H1 (cell line): ENCODE data around the gene A3GALT2. TPM values are rescaled to one million over a fixed set of nuclear protein-coding genes. Genes with fewer than 3 reads are reported as not detected.

Source experiments
- CTCF ChIA-PET: fragments of 300-600 bp; sonication (Branson Sonifier 250); formaldehyde crosslinking; loops from one replicate; lab custom pipeline; 2021; ENCODE audit not compliant: partially characterized antibody; lab: Charles Lee
- POLR2A ChIA-PET: fragments of 300-600 bp; sonication (Branson Sonifier 250); formaldehyde crosslinking; loops from one replicate; lab custom pipeline; 2021; ENCODE audit warnings: inconsistent platforms; ENCODE audit not compliant: partially characterized antibody; lab: Charles Lee
- DNase-seq, 2 experiments: peaks; one replicate each; pipeline versions ENCODE4 v3.0.0 to v3.0.0-alpha.2; 2010 to 2022; ENCODE audit warnings: low spot score in 2 of 2, low read depth in 1 of 2, mixed read lengths in 1 of 2
- FAIRE-seq: peaks from 2 replicates; lab custom pipeline; 2011; peaks lifted over from hg19 to GRCh38; lab: Jason Lieb, UNC
- H2AFZ ChIP-seq: 2 replicates; pipeline ENCODE4 v1.8.1; 2012; ENCODE audit warnings: low read length, inconsistent platforms
- H2AK5ac ChIP-seq: 2 replicates; pipeline ENCODE4 v1.6.1; 2013; ENCODE audit warnings: low read depth, low read length
- H2BK120ac ChIP-seq: replicated peaks from 2 replicates; pipeline ENCODE3; 2013; ENCODE audit warnings: low read depth, low read length, inconsistent platforms
- H2BK12ac ChIP-seq: 2 replicates; pipeline ENCODE4 v1.6.1; 2013; ENCODE audit warnings: low read depth, low read length
- H2BK15ac ChIP-seq: 2 replicates; pipeline ENCODE4 v1.6.1; 2013; ENCODE audit warnings: low read length
- H2BK20ac ChIP-seq: 2 replicates; pipeline ENCODE4 v1.6.1; 2013; ENCODE audit warnings: low read length
- H2BK5ac ChIP-seq: 2 replicates; pipeline ENCODE4 v1.6.1; 2013; ENCODE audit warnings: low read depth, low read length
- H3K14ac ChIP-seq: 2 replicates; pipeline ENCODE4 v1.6.1; 2013; ENCODE audit warnings: inconsistent platforms; ENCODE audit not compliant: insufficient read length
- H3K18ac ChIP-seq: 2 replicates; pipeline ENCODE4 v1.6.1; 2013; ENCODE audit warnings: low read length; ENCODE audit errors: extremely low read depth
- H3K23ac ChIP-seq: 2 replicates; pipeline ENCODE4 v1.6.1; 2013; ENCODE audit warnings: inconsistent platforms; ENCODE audit not compliant: insufficient read length
- H3K23me2 ChIP-seq: 2 replicates; pipeline ENCODE4 v1.6.1; 2013; ENCODE audit warnings: low read depth, low read length
- H3K27ac ChIP-seq: 2 replicates; pipeline ENCODE4 v1.6.1; 2011; ENCODE audit warnings: low read depth, low read length, inconsistent platforms
- H3K27me3 ChIP-seq, 4 experiments: replicated peaks in 1 of 4; 1 replicate in 1 of 4; 2 replicates in 3 of 4; pipeline versions ENCODE4 v1.6.1 to v1.8.1; 2011 to 2013; ENCODE audit warnings: low read length in 3 of 4, mild to moderate bottlenecking in 3 of 4, inconsistent platforms in 2 of 4, mixed read lengths in 2 of 4, moderate library complexity in 1 of 4; ENCODE audit not compliant: control insufficient read depth in 3 of 4, insufficient read depth in 3 of 4; ENCODE audit errors: extremely low read depth in 1 of 4
- H3K36me3 ChIP-seq, 4 experiments: 2 replicates each; pipeline versions ENCODE4 v1.6.1 to v1.8.1; 2011 to 2013; ENCODE audit warnings: mild to moderate bottlenecking in 4 of 4, low read length in 3 of 4, moderate library complexity in 2 of 4, control low read depth in 1 of 4, inconsistent platforms in 1 of 4; ENCODE audit not compliant: insufficient read depth in 4 of 4, control insufficient read depth in 2 of 4
- H3K4ac ChIP-seq: replicated peaks from 2 replicates; pipeline ENCODE3; 2013; ENCODE audit warnings: low read length, low read depth, mixed read lengths, inconsistent platforms; ENCODE audit not compliant: insufficient read length
- H3K4me1 ChIP-seq, 4 experiments: replicated peaks in 1 of 4; 1 replicate in 1 of 4; 2 replicates in 3 of 4; pipeline versions ENCODE4 v1.6.1 to v1.8.1; 2011 to 2013; ENCODE audit warnings: low read length in 3 of 4, inconsistent platforms in 2 of 4, mixed read lengths in 1 of 4; ENCODE audit not compliant: insufficient read depth in 4 of 4, control insufficient read depth in 3 of 4
- H3K4me2 ChIP-seq, 2 experiments: 2 replicates each; pipeline versions ENCODE4 v1.6.1 to v1.8.1; 2011 to 2013; ENCODE audit warnings: low read depth in 2 of 2, low read length in 2 of 2, control low read depth in 1 of 2, inconsistent platforms in 1 of 2, mild to moderate bottlenecking in 1 of 2; ENCODE audit not compliant: insufficient read depth in 1 of 2
- H3K4me3 ChIP-seq, 4 experiments: fragments of 200-600, 300-600 bp in 1 of 4; sonication (generic), shearing (Covaris generic), sonication (Bioruptor Twin) in 1 of 4; 2 replicates each; pipeline versions ENCODE4 v1.5.1 to v1.8.1; 2011 to 2016; ENCODE audit warnings: low read length in 4 of 4, low read depth in 3 of 4, control low read depth in 2 of 4, inconsistent platforms in 2 of 4, mild to moderate bottlenecking in 2 of 4, mixed read lengths in 1 of 4, moderate library complexity in 1 of 4; ENCODE audit not compliant: insufficient read depth in 2 of 4; ENCODE audit errors: extremely low read depth in 1 of 4
- H3K56ac ChIP-seq: replicated peaks from 2 replicates; pipeline ENCODE3; 2013; ENCODE audit warnings: low read depth, mild to moderate bottlenecking, mixed read lengths, low read length, inconsistent platforms; ENCODE audit not compliant: insufficient read length
- H3K79me1 ChIP-seq: 2 replicates; pipeline ENCODE4 v1.6.1; 2013; ENCODE audit warnings: low read depth, low read length, control low read depth
- H3K79me2 ChIP-seq, 2 experiments: 2 replicates each; pipeline versions ENCODE4 v1.6.1 to v1.8.1; 2012 to 2013; ENCODE audit warnings: low read length in 2 of 2, mild to moderate bottlenecking in 2 of 2, inconsistent platforms in 1 of 2; ENCODE audit not compliant: insufficient read depth in 2 of 2, control insufficient read depth in 1 of 2
- H3K9ac ChIP-seq, 4 experiments: replicated peaks in 1 of 4; 1 replicate in 1 of 4; 2 replicates in 3 of 4; pipeline versions ENCODE4 v1.6.1 to v1.8.1; 2011 to 2013; ENCODE audit warnings: low read depth in 3 of 4, low read length in 3 of 4, control low read depth in 2 of 4, mild to moderate bottlenecking in 2 of 4, moderate library complexity in 2 of 4, inconsistent platforms in 1 of 4; ENCODE audit errors: extremely low read depth in 1 of 4
- H3K9me3 ChIP-seq, 2 experiments: 2 replicates each; pipeline versions ENCODE4 v1.6.1 to v1.8.1; 2012 to 2013; ENCODE audit warnings: mild to moderate bottlenecking in 2 of 2, moderate library complexity in 2 of 2, control low read depth in 1 of 2, inconsistent platforms in 1 of 2, low read depth in 1 of 2, low read length in 1 of 2, mixed read lengths in 1 of 2; ENCODE audit not compliant: insufficient read depth in 2 of 2
- H4K20me1 ChIP-seq, 2 experiments: replicated peaks in 1 of 2; 2 replicates each; pipeline versions ENCODE3 to v1.8.1; 2011 to 2013; ENCODE audit warnings: inconsistent platforms in 2 of 2, low read length in 2 of 2, mild to moderate bottlenecking in 1 of 2; ENCODE audit not compliant: insufficient read depth in 2 of 2, control insufficient read depth in 1 of 2
- H4K5ac ChIP-seq: 2 replicates; pipeline ENCODE4 v1.6.1; 2013; ENCODE audit warnings: low read length, low read depth, mixed read lengths, inconsistent platforms; ENCODE audit not compliant: insufficient read length
- H4K8ac ChIP-seq: 2 replicates; pipeline ENCODE4 v1.8.0; 2013; ENCODE audit warnings: mild to moderate bottlenecking, moderate library complexity, low read length, inconsistent platforms; ENCODE audit not compliant: insufficient read depth; ENCODE audit errors: extremely low read depth
- H4K91ac ChIP-seq: replicated peaks from 2 replicates; pipeline ENCODE3; 2013; ENCODE audit warnings: low read length, mixed read lengths, inconsistent platforms; ENCODE audit not compliant: insufficient read length
- FOSL1 ChIP-seq: IDR thresholded peaks from 2 replicates; pipeline ENCODE4 v1.6.1; 2011; ENCODE audit warnings: mild to moderate bottlenecking, low read depth, low read length, moderate library complexity; ENCODE audit not compliant: insufficient read depth
- GABPA ChIP-seq: IDR thresholded peaks from 2 replicates; pipeline ENCODE4 v1.6.1; 2011; ENCODE audit warnings: mild to moderate bottlenecking, low read length, moderate library complexity, borderline replicate concordance; ENCODE audit not compliant: insufficient read depth
- WGBS, 2 experiments: shearing (Covaris generic) in 1 of 2; methylation state at CpG; one replicate each; pipeline versions ENCODE4 v1.1.6 to v1.1.7; 2013 to 2015; ENCODE audit warnings: low lambda C conversion rate in 2 of 2, mixed read lengths in 2 of 2, inconsistent platforms in 1 of 2, low coverage in 1 of 2, missing lambda C conversion rate in 1 of 2; ENCODE audit not compliant: insufficient replicate concordance in 2 of 2, insufficient coverage in 1 of 2, insufficient read length in 1 of 2; ENCODE audit errors: extremely low coverage in 1 of 2, missing lambda C conversion rate in 1 of 2; 5-methylcytosine and 5-hydroxymethylcytosine counted together
- polyA plus RNA-seq, 7 experiments: library from polyadenylated mRNA; depleted of rRNA in 3 of 7; stranded (reverse) in 5 of 7; unstranded in 2 of 7; fragments of >200 nt in 5 of 7; fragments of 200-250 nt in 2 of 7; gene quantifications; 1 replicate in 5 of 7; 2 replicates in 1 of 7; 4 replicates in 1 of 7; pipeline versions ENCODE4 v1.2.1 to v1.2.3, GENCODE V29; 2011 to 2013; ENCODE audit warnings: missing spikeins in 2 of 7, mixed read lengths in 2 of 7
- total RNA-seq: library from RNA; stranded (reverse); fragmentation: NEBNext Ultra II Directional; extraction: Animal tissue kit (Norgen Biotek cat#: 25700); gene quantifications from 2 replicates; pipeline ENCODE4 v1.2.1, GENCODE V29; 2021

A3GALT2 gene
- total and polyA plus RNA-seq, 2 of the 8 experiments (the other 6 are each of a cell fraction or from before 2014, with no cell fraction given), result not detected

DNA sequence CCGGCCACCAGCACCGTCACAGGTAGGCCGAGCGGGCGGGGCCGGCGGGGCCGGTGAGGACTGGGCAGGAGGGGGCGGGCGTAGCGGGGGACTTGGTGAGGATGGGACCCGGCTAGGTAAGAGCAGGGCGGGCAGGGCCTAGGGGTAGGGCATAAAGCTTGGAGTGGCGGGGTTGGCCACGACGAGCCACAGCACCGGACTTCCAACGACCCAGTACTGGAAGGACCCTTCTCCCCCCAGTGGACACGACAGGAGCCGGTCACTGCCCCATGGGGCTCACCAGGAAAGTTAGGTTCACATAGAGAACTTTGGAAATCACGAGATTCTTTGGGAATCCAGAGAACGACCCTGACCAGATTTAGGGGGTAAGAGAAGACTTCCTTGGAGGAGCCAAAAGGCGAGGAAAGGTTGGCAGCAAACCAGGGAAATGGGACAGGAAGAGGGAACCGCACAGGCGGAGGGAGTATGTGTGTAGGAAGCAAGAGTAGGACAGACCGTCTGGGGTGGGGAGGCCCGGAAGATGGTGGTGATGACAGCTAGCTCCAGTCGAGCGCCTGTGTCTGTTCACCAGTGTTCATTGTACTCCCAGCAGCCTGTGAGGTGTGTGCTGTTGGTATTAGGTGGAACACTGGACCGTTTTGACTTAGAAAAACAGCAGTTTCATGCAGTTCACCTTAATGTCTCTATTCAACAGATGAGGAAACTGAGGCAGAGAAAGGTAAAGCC is 44.2 kb downstream of the A3GALT2 start:
- Histone ChIP-seq H3K23ac (no peak overlapping the region), H3K27me3 (no peaks in the 10 kb centered on the region), H3K4ac (no peak overlapping the region), H2AFZ (no peak overlapping the region), H3K4me2 (no peak overlapping the region), H3K9me3 (no peaks in the 10 kb centered on the region), H4K91ac (no peak overlapping the region), H2BK5ac (no peak overlapping the region), H2BK15ac (no peak overlapping the region), H3K14ac (no peak overlapping the region), H3K4me1 (peaks cover 0 to 9% (median 3%) of the 10 kb centered on the region in 4 experiments; a peak in 5 of 7 replicates), H2BK12ac (no peak overlapping the region), H4K8ac (no peak overlapping the region), H3K79me1 (peaks cover 9% of the 10 kb centered on the region), H2AK5ac (no peak overlapping the region), H3K9ac (no peak overlapping the region), H4K20me1 (peaks cover 2 to 18% of the 10 kb centered on the region in 2 experiments), H3K27ac (no peak overlapping the region), H3K4me3 (no peak overlapping the region), H3K36me3 (peaks cover 3 to 13% (median 6%) of the 10 kb centered on the region in 4 experiments; a peak in 5 of 8 replicates), H2BK20ac (no peak overlapping the region), H3K23me2 (no peaks in the 10 kb centered on the region), H3K79me2 (no peaks in the 10 kb centered on the region), H3K56ac (no peak overlapping the region), H4K5ac (no peak overlapping the region), H3K18ac (no peak overlapping the region), H2BK120ac (no peak overlapping the region)
- DNase-seq (no peak), FAIRE-seq (no peak)
- WGBS, 2 experiments, result 93% methylated on average over 24 of the region's 30 CpGs; no CpG with 5 or more reads in 1 of the 2 experiments
- TF ChIP-seq FOSL1, result no peak
- no peak for TF ChIP-seq GABPA
- CTCF ChIA-PET, result interaction anchor here (1.2 to 3.1 kb wide), 3 partner anchors 20 to 139 kb away, joined by 3 to 20 read pairs (median 5); no protein-coding TSS in a partner anchor
- POLR2A ChIA-PET, result no interaction called here
